Left ventricle myocardium superior (tissue), 1 donor: ENCODE results near the gene CTTNBP2NL. TPM values are rescaled to one million over a fixed set of nuclear protein-coding genes. Genes with fewer than 3 reads are reported as not detected.

ENCODE experiments used
- microRNA-seq: library from miRNA; unstranded; fragments of <30 nt; microRNA quantifications from one replicate; pipeline ENCODE4 v1.2.0, GENCODE V29; 2020; ENCODE audit warnings: borderline number of aligned reads
- total RNA-seq: library from RNA; stranded (reverse); fragmentation: NEBNext Ultra II Directional; extraction: Animal tissue kit (Norgen Biotek cat#: 25700); gene quantifications from one replicate; pipeline ENCODE4 v1.2.1, GENCODE V29; 2021
- donor health status: DM: no; HTN: yes; CAD: no; lungs with severe emphysema.

Gene CTTNBP2NL
- total RNA-seq, 1 donor from 2014 or later = 12.6 TPM

Small RNA genes lying within 50 kb of the gene (microRNA-seq; reads per million reads assigned to microRNA genes)
- gene MIR4256 = not detected

Other genes with a start within 250 kb of the CTTNBP2NL start
- gene WNT2B, start 112.8 kb downstream of the CTTNBP2NL start, total RNA-seq = 2.0 TPM
- 12.7 TPM for gene ST7L, start 222.9 kb downstream of the CTTNBP2NL start, total RNA-seq
- 24.1 TPM for gene CAPZA1, start 223.6 kb downstream of the CTTNBP2NL start, total RNA-seq